ENCODE data around the gene PEMT. TPM values are rescaled to one million over a fixed set of nuclear protein-coding genes. Genes with fewer than 3 reads are reported as not detected.

Gene PEMT
- total RNA-seq, 4 donors from 2014 or later = 29.9 to 47.5 (median 44.3) TPM

DNA sequence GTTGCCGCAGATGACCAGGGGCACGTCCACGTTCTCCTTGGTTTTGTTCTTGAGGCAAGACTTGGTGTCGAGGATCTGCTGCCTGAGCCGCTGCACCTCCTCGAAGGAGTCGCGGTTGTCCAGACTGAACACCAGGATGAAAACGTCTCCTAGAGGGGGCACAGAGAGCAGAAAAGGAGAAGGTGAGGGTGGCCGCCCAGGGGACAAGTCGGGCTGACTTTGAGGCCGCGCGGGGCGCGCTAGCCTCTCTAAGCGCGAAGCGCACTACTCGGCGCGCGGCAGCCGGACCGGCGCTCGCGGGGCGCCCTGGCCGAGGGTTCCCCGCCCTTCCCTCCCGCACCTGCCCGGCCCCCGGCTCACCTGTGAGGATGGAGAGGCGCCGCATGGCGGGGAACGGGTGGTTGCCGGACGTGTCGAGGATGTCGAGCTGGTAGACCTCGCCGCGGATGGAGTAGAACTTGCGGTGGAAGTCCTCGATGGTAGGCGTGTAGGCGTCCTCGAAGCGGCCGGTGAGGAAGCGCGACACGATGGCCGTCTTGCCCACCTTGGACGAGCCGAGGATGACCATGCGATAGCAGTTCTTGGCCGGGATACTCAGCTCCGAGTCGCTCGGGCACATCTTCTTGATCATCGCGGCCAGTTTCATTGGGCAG is 95.8 kb downstream of the PEMT start:
- 0 to 1% methylated on average over 50 to 53 of the region's 65 CpGs for WGBS, 2 donors
- TF ChIP-seq, protein P1, sequence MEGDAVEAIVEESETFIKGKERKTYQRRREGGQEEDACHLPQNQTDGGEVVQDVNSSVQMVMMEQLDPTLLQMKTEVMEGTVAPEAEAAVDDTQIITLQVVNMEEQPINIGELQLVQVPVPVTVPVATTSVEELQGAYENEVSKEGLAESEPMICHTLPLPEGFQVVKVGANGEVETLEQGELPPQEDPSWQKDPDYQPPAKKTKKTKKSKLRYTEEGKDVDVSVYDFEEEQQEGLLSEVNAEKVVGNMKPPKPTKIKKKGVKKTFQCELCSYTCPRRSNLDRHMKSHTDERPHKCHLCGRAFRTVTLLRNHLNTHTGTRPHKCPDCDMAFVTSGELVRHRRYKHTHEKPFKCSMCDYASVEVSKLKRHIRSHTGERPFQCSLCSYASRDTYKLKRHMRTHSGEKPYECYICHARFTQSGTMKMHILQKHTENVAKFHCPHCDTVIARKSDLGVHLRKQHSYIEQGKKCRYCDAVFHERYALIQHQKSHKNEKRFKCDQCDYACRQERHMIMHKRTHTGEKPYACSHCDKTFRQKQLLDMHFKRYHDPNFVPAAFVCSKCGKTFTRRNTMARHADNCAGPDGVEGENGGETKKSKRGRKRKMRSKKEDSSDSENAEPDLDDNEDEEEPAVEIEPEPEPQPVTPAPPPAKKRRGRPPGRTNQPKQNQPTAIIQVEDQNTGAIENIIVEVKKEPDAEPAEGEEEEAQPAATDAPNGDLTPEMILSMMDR (IDR thresholded peaks at IDR 0.05) = no peak
- TF ChIP-seq POLR2A (IDR thresholded peaks at IDR 0.05) = no peak
- DNase-seq (ENCODE audit: low spot score in 2 of 2) = peak in 1 of 2 donors; percentile 86
- intact Hi-C loops (cut with DNase I; ENCODE audit: low total_unique reads) = loop anchor here (5.0 kb wide), 1 partner anchor 147 kb away; no protein-coding TSS in a partner anchor
- peak overlapping the region; percentile 56 for H3K4me3 ChIP-seq (ENCODE audit: low read depth, poor library complexity, severe bottlenecking)

DNA sequence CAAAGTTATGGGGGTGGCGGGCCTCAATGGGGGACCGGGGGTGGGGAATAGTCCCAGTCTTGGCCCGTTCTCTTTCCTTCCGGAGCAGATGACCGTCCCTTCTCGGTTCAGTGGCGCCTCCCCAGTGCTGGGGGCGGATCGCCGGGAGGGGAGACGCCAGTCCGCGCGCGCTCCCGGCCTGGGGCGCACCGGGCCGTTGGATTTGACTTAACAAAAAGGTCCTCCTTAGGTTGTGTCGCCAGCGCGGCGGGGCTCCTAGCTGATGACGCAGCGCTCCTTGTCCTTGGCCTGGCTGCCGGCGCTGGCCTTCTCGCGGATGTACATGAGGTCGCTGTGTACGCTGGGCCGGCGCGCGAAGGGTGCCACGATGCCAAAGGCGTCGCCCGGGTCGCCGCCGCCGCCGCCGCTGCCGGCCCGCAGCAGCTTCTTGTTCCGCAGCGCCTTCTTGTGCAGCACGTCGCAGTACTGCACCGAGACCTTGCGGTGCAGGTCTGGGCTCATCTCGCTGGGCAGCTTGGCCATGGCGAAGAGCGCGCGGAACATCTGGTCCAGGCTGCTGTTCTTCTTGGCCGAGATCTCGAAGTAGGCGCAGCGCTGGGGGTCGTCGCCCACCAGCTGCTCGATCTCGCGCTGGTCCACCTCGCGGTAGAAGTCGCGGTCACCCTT is 96.5 kb downstream of the PEMT start:
- no peak for TF ChIP-seq POLR2A (IDR thresholded peaks at IDR 0.05)
- TF ChIP-seq, protein P1 (IDR thresholded peaks at IDR 0.05) = no peak
- intact Hi-C loops (cut with DNase I; ENCODE audit: low total_unique reads) = loop anchor here (5.0 kb wide), 1 partner anchor 147 kb away; no protein-coding TSS in a partner anchor

DNA sequence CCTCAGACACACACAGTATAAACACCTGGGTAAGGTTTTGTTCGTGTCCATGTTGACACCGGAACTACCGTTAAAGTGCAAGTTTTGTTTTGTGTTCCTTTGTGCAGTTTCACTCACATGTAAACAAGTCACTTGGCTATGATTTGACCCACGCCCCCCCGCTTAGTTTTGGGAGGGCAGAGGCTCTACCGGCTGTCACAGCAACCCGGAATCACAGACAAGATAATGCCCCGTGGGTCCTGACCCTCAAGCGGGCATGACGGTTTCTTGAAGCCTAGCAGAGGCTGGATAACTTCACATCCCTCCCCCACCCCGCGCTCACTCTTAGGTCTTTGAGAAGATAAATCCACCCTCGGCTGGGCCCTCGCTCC is 97.0 kb downstream of the PEMT start:
- TF ChIP-seq, protein P1 (IDR thresholded peaks at IDR 0.05) = no peak
- TF ChIP-seq POLR2A (IDR thresholded peaks at IDR 0.05) = no peak
- WGBS, 2 donors = 34 to 37% methylated on average over 14 of the region's 14 CpGs
- peak overlapping the region; percentile 56 for H3K4me3 ChIP-seq (ENCODE audit: low read depth, poor library complexity, severe bottlenecking)
- intact Hi-C loops (cut with DNase I; ENCODE audit: low total_unique reads) = no loop called here
- peak; percentile 55 to 89 for DNase-seq (ENCODE audit: low spot score in 2 of 2)

More for the DNA sequence above, 96.5 kb downstream of the PEMT start:
- DNase-seq (ENCODE audit: low spot score in 2 of 2) = peak in 1 of 2 donors; percentile 92
- WGBS, 2 donors = 4 to 7% methylated on average over 18 to 39 of the region's 71 CpGs
- H3K4me3 ChIP-seq (ENCODE audit: low read depth, poor library complexity, severe bottlenecking) = peak overlapping the region; percentile 56

DNA sequence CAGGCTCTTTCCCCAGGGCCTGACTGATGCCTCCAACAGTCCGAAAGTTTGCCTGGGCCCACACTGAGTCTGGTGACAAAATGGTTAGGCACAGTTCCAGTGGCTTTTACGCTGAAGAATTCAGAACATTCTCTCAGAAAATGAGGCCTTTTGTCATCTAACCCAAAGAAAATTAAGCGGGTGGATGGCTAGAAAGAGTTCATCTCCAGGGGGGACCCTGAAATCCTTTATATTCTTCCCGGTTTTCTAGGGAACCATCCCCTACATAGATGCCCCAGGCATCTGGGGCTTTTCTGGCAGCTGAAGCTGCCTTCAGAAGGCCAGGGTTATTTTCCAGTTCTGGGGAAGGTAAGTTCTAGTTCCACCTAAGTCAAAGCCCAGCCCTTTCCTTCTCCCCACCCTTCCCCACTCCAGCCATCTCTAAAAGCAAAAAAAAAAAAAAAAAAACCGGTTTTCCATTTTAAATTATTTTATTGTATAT is 97.5 kb downstream of the PEMT start:
- TF ChIP-seq, protein P1 (IDR thresholded peaks at IDR 0.05) = no peak
- no peak for TF ChIP-seq POLR2A (IDR thresholded peaks at IDR 0.05)
- intact Hi-C loops (cut with DNase I; ENCODE audit: low total_unique reads) = no loop called here
- 62 to 68% methylated on average over 5 of the region's 5 CpGs for WGBS, 2 donors
- no peak for DNase-seq (ENCODE audit: low spot score in 2 of 2)
- H3K4me3 ChIP-seq (ENCODE audit: low read depth, poor library complexity, severe bottlenecking) = no peak overlapping the region

DNA sequence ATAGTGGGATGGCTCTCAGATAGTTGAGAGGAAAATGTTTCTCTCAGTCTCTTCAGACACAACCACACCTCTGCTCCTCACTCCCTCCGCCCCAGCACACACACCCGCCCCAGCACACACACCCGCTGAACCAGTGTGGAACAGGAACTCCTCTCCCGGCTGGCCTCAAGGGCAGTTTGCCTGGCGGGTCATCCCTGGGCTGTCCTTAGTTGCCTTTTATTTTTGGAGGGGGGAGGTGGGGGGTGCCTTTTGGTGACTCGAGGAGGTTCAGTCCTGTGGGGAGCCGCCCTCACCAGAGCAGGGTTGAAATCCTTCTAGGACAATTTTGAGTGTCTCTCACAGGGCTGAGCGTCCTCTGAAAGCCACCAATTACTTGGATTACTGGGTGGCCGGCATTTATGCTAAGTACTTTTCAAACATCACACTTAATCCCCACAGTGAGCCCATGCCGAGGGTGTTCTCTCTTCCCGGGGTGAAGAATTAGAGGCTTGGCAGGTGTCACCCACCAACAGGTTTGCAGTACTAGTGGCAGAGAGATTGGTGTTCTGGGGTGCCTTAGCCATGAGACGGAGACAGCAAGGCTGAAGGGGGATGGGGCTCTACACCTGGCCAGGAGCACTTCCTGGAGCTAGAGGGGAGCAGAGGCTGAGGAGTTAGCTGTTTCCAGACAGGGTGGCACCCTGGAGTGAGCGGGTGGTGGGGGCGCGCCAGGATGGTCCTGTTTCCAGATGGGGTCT is 98.1 kb downstream of the PEMT start:
- H3K4me3 ChIP-seq (ENCODE audit: low read depth, poor library complexity, severe bottlenecking) = no peak overlapping the region
- intact Hi-C loops (cut with DNase I; ENCODE audit: low total_unique reads) = no loop called here
- TF ChIP-seq, protein P1 (IDR thresholded peaks at IDR 0.05) = no peak
- no peak for TF ChIP-seq POLR2A (IDR thresholded peaks at IDR 0.05)
- peak in 1 of 2 donors; percentile 86 for DNase-seq (ENCODE audit: low spot score in 2 of 2)
- WGBS, 2 donors = 41 to 60% methylated on average over 15 of the region's 15 CpGs
